COLO668 (cell line): ENCODE results near the gene CDK10.
"Not testable (repeated sequence)": the region's sequence is repeated elsewhere in the genome, so short reads cannot be mapped to it uniquely, and the experiment has no call there.

ENCODE experiments used
- DNase-seq: peaks from one replicate; lab custom pipeline; 2025; ENCODE audit not compliant: unreplicated experiment; lab: John Stamatoyannopoulos, UW

CDK10 gene

DNA sequence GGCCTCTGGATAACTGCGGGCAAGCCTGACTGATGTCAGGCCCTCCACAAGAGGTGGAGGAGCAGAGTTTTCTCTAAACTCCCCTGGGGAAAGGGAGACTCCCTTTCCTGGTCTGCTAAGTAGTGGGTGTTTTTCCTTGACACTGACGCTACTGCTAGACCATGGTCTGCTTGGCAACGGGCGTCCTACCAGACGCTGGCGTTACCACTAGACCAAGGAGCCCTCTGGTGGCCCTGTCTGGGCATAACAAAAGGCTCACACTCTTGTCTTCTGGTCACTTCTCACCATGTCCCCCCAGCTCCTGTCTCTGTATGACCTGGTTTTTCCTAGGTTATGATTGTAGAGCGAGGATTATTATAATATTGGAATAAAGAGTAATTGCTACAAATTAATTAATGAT is 19.5 kb upstream of the CDK10 start:
- DNase-seq = peak; percentile 17

DNA sequence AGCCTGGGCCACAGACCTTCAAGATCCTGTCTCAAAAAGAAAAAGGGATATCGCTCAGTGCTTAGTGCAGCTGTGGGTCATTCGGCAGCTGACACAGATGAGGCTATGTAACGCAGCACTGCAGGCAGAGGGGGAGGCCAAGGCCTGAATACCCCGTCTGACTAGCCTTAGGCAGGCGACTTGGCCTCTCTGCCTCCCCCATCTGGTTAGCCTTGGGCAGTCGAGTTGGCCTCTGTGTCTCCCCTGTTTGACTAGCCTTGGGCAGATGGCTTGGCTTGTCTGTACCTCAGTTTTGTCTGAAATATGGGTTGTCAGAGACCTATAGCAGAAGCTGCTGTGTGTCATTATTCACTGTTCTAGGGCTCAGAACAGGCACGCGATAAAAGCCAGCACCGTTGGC is 18.9 kb upstream of the CDK10 start:
- no peak for DNase-seq

DNA sequence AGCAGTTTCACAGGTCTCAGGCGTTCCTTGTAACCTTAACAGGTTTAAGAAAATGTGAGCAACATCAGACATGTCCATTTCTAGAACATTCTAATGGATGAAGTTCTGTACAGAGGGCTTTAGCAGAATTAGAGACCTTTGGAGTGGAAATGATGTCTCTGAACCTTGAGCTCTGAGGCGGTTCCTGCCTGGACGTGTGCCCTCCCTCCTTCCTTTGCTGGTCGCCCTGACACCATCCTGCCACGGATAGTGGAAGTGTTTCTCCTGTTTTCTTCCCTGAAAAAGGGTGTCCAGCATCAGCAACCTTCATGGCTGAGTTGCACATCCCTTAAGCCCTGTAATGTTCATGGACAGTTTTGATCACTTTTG is 17.7 kb upstream of the CDK10 start:
- no peak for DNase-seq

DNA sequence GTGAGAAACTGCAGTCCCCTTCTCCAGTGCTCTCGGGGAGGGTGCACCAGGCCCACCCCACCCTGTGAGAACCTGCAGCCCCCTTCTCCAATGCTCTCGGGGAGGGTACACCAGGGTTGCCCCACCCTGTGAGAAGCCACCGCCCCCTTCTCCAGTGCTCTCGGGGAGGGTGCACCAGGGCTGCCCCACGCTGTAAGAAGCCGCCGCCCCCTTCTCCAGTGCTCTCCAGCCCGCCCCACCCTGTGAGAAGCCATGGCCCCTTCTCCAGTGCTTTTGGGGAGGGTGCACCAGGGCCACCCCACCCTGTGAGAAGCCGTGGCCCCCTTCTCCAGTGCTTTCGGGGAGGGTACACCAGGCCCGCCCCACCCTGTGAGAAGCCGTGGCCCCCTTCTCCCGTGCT is 16.7 kb upstream of the CDK10 start:
- DNase-seq = no peak

DNA sequence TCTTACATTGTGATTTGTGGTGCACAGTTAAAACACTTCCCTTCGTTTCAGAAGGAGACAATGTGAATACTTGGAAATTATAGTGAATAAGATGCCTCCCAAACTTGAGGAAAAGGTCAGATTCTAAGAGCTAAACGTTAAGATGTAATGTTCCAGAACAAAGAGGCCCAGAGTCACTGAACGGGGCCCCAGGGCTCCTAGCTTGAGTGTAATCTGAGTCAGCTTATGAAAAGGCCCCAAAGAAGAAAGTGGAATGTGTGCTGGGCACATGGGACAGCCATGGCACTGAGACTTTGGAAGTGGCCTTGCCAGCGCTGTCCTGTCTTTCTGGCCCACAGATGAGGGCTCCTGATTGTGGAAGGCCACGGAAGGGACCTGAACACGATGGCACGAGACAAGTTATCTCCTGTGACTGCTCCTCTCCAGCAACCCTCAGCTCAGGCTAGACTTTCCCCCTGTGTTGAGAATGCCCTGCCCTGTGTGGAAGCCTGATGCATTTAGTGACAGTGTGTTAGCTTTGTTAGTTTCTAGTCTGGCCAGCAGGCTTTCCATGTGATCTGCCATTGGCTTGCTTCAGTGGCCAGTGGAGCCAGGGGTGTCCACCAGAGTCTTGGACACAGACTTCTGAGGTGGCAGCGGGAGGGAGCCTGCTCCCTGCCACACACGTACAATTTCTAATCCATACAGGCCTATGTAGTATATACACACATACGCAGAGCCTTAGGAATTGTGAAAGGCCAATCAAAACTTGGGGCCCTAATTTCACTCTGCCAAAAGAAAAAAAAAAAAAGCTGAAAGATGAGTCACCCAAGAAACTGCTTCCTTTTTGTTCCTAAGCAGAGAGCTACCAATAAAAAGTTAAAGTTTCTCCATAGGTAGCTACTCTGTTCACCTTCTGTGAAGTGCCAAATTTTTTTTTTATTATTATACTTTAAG is 15.7 kb upstream of the CDK10 start:
- DNase-seq = no peak

DNA sequence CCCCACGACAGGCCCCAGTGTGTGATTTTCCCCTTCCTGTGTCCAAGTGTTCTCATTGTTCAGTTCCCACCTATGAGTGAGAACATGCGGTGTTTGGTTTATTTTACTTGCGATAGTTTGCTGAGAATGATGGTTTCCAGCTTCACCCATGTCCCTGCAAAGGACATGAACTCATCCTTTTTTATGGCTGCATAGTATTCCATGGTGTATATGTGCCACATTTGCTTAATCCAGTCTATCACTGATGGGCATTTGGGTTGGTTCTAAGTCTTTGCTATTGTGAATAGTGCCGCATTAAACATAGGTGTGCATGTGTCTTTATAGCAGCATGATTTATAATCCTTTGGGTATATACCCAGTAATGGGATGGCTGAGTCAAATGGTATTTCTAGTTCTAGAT is 14.9 kb upstream of the CDK10 start:
- DNase-seq = not testable (repeated sequence)

DNA sequence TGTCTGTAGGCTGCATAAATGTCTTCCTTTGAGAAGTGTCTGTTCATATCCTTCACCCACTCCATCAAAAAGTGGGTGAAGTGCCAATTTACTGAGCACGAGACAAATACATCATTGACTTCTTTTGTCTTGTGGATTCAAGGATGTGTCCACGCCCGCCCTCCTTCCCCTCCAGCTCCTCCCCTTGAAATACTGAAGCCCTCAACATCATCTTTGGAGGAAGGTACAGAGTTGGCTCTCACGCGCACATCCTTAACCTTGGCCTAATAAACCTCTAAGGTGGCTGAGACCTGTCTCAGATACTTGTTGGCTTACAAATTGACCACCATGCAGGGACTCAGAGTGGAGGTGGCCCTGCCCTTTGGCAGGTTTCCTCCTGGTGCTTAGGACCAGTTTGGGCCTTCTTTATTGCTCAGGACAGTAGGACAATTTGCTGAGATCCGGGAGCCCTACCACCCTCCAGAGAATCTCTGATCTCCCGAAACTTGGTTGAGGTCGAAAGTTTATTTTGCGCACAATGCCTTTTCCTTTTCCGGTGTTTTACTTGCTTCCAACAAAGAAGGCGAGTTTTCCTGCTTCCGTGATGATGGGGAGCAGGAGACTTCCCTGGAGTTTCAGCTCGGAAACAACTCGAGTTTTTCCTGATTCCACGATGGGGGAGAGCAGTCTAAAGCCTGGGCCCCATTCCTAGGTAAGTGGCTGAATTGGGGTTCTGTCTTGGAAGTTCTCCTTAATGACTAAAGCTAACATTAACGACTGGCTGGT is 14.1 kb upstream of the CDK10 start:
- DNase-seq = no peak

DNA sequence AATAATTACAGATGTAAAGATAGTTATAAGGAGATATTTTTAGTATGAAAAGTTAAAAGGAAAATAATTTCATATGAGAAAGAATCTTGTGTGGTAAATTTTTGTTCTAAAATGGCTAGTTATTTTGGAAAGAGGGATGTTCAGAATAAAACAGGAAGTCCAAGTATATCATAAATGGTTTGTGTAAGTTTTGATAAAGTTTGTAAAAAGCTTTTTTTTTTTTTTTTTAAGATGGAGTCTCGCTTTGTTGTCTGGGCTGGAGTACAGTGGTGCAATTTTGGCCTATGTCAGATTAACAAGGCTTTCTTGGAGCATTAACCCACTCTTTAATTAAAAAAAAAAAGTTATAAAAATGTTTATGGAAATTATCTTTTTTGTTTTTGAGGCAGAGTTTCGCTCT is 8.2 kb upstream of the CDK10 start:
- DNase-seq = no peak

DNA sequence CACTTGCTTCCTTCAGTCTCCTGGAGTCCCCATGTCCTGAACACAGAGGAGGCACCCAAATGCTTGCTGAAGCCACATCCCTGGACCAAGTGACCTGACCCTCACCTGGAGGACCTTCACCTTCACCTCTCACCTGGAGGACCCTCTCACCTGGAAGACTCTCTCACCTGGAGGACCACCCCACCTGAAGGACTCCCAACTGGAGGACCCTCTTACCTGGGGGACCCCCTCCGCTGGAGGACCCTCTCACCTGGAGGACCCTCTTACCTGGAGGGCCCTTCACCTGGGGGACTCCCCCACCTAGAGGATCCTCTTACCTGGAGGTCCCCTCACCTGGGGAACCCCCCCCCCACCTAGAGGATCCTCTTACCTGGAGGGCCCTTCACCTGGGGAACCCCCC is 573 bp upstream of the CDK10 start:
- DNase-seq = no peak

DNA sequence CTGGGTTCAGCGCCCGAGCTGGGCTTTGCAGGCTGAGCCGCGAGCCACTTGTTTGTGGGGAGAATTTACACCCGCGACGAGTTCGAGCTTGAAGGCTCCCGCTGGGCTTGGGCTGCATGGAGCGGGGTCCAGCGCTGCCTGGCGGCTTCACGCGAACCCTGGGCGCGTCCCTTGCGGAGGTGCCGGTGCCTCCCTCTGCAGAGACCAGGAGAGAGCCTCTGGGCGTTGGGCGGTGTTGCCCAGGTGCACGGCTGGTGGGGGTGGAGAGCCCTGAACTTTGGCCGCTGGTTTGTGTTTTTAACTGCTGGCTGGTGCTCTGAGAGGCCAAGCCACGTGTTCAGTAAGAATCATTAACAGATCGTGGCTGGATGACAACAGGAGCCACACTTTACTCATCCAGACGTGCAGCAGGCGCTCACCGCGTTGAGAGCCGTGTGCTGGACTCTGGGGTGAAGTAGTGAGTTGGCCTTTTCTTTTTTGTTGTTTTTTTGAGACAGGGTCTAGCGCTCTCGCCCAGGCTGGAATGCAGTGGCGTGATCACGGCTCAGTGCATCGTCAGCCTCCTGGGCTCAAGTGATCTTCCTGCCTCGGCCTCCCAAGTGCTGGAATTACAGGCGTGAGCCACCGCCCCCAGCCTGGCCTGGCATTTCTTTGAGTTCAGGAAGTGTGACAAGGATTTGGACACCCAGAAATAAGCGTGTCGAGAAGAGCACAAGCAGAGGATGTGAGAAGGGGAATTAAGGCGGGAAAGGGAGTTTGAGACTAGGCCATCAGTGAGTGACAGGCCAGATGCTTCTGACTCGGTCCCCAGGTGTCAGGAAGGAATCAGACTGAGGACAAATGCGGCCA is 827 bp downstream of the CDK10 start:
- peak; percentile 86 for DNase-seq

DNA sequence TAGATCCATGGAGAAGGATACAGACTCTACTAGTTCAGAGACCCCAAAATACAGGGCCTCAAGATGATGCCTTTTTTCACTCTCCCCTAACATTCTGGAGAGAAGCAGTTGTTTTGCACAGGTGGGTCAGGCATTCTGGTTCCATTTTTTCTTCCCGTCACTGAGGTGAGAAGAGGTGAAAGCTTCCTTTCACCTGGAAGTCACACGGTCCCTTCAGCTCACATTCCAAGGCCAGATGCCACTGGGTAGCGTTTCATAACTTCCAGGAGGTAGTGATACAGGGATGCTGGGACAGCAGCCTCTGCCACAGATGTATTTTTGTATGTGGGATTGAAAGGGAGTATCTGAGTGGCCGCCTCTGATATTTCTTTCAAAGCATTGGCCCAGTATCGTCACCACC is 1.9 kb downstream of the CDK10 start:
- no peak for DNase-seq

DNA sequence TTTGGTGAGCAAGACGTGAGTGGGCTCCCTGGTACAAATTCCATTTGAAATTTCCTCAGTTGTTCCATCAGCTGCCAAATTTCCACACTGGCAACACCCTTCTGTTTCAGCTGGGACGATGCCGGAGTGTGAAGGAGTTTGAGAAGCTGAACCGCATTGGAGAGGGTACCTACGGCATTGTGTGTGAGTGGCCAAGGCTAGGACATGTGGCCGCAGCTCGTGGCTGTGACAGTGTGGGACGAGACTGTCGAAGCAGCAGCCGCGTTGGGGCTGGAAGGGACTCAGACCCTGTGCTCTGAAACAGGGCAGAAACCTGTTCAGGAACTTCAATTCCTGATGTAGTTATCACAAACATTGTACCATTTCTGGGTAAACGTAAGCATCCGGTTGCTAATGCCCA is 2.7 kb downstream of the CDK10 start:
- DNase-seq = no peak

DNA sequence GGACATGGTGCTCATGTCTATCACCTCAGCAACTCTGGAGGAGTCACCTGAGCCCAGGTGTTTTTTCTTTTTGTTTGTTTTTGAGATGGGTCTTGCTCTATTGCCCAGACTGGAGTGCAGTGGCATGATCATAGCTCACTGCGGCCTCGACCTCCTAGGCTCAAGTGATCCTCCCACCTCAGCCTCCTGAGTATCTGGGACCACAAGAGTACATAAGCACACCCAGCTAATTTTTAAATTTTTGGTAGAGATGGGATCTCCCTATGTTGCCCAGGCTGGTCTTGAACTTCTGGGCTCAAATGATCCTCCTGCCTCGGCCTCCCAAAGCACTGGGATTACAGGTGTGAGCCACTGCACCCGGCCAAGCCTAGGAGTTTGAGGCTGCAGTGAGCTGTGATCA is 3.1 kb downstream of the CDK10 start:
- not testable (repeated sequence) for DNase-seq

DNA sequence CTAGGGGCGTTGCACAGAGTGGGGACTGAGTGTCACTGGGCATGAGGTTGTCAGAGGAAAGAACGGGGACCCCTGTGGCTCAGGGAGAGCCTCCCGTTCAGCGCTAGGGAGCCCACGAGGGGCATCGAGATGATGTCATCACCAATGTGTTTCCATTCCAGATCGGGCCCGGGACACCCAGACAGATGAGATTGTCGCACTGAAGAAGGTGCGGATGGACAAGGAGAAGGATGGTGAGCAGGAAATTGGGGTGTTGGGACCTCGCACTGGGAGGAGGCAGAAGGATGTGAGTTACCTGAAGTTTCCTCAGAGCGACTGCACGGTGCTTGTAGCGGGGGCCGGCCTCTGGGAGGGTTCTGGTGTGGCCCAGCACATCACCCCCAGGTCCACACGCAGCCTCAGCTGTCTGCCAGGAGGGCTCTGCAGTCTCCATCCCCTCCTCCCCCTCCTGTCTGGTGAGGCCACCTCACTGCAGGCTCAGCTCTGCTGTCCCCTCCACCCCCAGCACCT is 4.0 kb downstream of the CDK10 start:
- no peak for DNase-seq

DNA sequence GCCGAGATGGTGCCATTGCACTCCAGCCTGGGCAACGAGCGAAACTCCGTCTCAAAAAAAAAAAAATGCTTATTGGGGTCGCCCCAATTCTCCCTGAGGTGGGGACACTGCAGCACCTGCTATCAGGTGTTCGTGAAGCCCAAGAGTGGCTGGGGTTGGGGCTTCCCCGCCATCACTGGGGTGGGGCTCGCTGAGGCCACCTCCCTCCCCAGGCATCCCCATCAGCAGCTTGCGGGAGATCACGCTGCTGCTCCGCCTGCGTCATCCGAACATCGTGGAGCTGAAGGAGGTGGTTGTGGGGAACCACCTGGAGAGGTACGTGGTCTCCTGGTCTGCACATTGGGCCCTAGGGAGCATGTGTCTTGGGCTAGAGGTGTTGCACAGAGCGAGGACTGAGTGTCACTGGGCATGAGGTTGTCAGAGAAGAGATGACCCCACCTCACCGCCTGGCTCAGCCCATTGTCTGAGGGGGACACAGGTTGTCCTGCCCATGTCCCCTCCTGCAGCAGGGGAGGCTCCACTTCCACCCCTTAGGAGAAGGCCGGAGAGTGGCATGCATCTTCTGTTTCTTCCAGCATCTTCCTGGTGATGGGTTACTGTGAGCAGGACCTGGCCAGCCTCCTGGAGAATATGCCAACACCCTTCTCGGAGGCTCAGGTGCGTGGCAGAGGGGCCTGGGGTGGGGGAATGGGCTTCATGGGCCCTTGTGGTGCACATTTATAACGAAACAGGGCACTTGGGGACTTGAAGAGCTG is 4.9 kb downstream of the CDK10 start:
- no peak for DNase-seq

DNA sequence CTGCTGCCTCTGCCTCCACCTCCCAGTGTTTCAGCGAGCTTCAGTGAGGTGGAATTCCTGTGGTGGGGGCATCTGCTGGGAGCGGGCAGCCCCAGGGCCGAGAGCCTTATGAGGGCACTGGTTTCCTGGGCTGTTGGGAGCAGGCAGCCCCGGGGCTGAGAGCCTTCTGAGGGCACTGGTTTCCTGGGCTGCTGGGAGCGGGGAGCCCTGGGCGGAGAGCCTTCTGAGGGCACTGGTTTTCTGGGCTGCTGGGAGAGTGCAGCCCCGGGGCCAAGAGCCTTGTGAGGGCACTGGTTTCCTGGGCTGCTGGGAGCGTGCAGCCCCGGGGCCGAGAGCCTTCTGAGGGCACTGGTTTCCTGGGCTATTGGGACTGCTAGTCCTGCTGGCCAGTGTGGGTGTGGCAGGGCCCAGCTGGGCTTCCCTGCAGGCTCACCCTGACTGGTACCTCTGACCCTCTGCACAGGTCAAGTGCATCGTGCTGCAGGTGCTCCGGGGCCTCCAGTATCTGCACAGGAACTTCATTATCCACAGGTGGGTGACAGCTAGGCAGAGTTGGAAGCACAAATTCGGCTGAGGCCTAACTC is 5.6 kb downstream of the CDK10 start:
- no peak for DNase-seq

DNA sequence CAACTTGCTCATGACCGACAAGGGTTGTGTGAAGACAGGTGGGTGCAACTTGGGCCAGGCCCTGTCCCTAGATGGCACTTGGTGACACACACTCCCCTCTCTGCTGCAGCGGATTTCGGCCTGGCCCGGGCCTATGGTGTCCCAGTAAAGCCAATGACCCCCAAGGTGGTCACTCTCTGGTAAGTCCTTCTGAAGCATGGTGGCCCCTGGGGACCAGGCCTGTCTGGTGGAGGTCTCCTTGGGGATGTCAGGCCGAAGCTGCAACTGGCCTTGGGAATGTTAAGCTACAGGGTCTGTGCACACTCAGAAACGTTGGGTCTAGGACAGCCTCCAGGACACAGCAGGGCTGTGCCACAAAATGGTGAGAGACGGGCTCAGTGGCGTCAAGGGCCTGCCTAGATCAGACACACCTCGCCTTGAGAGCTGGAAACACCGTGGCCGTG is 6.8 kb downstream of the CDK10 start:
- no peak for DNase-seq

DNA sequence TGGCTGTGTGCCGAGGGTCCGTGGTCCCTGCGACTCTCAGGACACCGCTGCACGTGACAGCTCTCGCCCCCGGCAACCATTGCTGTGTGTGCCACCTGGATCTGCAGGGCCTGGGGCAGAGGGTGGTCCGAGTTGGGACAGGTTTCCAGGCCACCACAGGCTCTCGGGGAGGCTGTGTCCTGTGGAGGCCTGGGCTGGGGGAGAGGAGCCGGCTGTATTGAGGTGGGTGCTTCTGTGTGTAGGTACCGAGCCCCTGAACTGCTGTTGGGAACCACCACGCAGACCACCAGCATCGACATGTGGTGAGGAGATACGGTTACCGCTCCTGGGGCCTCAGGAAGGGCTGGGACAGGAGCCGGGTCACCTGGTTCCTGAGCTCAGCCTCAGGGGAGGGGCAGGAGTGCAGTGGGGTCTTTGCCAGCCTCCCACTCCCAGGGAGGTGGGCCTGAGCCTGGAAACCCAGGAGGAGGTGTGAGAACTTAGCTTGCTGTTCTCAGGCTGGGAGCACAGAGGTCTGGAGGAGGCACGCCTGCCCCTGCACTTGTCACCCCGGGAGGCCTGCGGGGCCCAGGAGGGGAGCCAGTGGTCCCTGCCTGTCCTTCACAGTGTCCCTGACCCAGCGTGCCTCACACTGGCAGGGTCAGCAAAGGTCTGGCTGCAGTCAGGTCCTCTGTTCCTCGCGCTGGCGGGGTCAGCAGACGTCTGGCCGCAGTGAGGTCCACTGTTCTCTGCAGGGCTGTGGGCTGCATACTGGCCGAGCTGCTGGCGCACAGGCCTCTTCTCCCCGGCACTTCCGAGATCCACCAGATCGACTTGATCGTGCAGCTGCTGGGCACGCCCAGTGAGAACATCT is 7.7 kb downstream of the CDK10 start:
- no peak for DNase-seq

DNA sequence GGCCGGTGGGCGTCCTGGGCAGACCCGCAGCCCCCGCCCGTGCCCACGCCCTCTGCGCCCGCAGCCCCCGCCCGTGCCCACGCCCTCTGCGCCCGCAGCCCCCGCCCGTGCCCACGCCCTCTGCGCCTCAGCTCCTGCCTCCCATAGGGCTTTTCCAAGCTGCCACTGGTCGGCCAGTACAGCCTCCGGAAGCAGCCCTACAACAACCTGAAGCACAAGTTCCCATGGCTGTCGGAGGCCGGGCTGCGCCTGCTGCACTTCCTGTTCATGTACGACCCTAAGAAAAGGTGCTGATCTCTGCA is 8.2 kb downstream of the CDK10 start:
- DNase-seq = not testable (repeated sequence)
